UCSD-AML1 (cell line): ENCODE measurements around the gene CPEB3.
A peak's percentile ranks its signal among the peaks of the same experiment; 100 is the strongest.
"Not testable (repeated sequence)": the region's sequence is repeated elsewhere in the genome, so short reads cannot be mapped to it uniquely, and the experiment has no call there.

Source experiments
- DNase-seq: peaks from one replicate; lab custom pipeline; 2025; ENCODE audit not compliant: unreplicated experiment; lab: John Stamatoyannopoulos, UW

The CPEB3 gene

DNA sequence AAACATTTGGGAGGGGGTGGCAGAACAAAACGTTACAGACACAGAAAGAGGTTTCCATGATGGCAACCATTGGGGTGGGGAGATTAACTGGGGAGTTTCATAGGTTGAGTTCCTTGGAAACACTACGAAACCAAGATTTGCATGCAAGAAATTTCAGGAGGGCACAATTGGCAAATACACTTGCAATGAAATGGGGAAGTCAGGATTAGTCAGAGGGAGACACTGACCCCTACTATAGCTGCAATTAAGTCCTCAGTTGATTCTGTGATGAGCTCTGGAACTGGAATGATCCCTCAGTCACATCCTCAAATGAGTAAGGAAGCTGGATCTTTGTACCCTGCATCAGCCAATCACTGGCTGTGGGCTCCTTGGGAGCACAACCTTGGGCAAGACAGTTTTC is 22.1 kb downstream of the CPEB3 start:
- DNase-seq = no peak

DNA sequence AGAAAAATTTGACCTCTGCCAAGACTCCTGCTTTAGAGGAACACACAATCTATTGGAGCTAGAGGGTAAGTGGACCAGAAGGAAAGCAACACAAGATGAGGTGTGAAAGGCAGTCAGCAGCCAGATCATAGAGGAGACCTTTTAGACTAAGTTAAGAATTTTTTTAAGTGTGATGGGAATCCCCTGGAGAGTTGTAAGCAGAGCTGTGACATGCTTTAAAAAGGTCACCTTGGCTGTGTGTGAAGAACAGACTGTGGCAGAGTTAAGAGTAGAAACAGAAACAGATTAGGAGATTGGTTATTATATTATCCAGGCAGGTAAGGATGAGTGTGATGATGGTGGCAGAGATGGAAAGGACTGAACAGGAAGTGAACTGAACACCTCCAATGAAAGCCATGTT is 23.5 kb downstream of the CPEB3 start:
- DNase-seq = no peak

DNA sequence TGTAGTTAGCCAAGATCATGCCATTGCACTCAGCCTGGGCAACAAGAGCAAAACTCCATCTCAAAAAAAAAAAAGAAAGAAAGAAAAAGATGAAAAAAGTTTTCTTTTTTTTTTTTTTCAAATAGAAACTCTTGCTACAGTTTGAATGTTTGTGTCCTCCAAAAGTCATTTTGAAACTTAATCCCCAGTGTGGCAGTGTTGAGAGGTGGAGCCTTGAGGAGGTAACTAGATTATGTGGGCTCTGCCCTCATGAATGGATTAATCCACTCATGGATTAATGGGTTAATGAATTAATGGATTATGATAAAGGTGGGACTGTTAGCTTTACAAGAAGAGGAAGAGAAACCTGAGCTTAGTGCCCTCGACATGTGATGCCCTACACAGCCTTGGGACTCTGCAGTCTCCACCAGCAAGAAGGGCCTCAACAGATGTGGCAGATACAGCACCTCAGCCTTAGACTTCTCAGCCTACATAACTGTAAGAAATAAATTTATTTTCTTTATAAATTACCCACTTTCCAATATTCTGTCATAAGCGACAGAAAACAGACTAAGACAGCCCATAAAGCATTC is 25.1 kb downstream of the CPEB3 start:
- no peak for DNase-seq

DNA sequence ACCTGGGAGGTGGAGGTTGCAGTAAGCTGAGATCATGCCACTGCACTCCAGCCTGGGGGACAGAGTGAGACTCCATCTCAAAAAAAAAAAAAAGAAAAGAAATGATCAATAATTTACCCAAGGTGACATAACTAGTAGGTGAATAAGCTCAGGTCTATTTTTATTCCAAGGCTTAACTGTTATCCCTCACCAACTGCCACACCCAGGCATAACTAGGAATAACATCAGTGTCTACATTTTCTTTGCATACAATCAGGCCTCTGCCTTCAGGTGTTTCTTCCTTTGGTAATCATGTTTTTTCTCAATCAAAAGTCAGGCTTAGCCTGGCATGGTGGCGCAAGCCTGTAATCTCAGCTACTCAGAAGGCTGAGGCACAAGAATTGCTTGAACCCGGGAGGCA is 26.6 kb downstream of the CPEB3 start:
- no peak for DNase-seq

DNA sequence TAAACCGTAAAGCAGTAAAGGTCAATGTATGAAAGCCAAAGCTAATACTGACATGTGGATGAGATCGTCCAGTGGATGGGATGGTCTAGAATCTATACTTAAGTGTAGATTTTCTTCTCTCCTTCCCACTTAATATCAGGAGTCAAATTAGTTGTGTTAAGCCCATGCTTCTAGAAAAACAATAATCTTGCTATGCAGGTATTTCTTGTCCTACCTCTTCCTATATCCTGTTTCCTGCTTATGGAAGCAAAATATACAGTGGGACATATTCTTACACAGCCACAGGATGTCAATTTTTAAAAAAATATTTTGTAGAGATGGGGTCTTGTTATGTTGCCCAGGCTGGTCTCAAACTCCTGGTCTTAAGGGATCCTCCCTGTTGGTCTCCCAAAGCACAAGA is 27.5 kb downstream of the CPEB3 start:
- no peak for DNase-seq

DNA sequence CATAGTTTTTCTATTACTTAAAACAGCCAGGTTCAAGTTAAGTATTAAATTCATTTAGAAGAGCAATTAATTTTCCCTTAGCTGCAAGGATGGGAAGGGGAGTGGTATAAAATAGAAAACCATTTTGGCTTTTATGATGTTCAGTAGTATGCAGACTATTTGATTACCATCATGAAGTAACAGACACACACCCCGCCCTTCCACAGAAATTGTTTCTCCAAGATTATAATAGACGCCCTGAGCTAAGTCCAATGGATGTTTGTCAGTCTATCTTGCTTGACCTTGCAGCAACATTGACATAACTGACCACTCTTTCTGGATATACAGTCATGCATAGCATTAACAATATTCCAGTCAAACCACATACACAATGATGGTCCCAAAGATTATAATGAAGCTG is 42.3 kb downstream of the CPEB3 start:
- DNase-seq = no peak

DNA sequence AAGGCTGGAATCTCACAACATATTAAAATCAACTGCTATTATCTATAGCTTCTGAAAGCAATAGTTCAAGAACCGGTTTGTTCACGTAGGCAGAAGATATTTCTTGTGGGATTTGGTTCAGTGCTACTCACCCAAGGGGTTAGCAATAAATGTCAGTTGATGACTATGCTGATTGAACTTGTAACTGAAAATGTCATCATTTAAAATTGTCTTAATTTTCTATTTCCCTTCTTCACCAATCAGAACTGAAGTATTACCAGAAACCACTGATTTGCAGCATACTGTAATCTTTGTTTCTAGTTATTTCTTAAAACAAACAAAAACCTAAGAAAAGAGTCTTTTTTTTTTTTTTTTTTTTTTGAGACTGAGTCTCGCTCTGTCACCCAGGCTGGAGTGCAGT is 46.1 kb downstream of the CPEB3 start:
- no peak for DNase-seq

DNA sequence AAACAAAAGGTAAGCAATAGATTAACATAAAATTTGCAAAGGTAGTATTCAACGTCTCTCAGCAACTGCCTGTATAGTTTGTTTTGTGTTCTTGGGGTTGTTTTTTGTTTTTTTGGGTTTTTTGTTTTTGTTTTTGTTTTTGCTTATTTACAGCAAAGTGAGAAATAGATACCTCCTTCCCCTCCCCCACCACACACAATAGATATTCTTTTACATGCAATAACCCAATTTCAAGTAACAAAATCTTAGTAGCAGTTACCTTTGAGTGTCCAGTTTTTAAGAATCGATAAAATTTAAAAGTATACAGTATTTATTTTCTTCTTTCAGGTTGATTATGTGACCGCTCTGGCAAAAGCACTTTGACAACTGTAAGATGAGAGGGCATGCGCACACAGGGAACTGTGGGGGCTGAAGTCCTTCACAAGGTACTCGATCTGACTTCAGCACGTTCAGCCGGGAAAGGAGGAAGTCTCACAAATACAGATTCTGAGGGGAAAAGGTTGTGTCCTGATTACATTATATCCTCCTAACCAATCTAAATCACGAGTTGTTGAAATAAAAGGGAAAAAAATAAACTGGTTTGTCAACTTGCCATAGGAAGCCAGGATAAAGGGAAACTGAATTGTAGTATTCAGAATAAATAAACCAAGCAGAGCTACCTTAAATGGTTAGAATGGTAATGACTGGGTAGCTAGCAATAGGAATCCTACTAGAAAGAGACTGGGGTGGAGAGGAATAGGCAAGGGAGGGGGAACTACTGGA is 47.8 kb downstream of the CPEB3 start:
- peak; percentile 24 for DNase-seq

DNA sequence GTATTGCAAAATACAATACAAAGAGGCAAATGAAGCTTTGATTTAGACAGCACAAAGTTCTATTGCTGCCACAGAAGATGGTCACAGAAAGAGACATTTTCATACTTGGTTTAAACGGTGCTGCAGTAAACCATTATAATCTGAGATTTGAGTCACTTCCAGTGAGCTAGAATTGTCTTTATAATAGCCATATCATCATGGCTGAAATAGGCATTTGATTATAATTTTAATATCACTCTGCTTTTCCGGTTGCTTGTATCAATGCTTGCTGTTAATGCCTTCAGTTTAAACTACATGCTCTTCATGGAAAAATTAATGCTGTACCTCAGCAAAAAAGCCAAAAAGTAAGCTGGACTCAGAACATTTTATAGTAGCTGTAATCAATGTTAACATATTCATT is 48.5 kb downstream of the CPEB3 start:
- DNase-seq = no peak

DNA sequence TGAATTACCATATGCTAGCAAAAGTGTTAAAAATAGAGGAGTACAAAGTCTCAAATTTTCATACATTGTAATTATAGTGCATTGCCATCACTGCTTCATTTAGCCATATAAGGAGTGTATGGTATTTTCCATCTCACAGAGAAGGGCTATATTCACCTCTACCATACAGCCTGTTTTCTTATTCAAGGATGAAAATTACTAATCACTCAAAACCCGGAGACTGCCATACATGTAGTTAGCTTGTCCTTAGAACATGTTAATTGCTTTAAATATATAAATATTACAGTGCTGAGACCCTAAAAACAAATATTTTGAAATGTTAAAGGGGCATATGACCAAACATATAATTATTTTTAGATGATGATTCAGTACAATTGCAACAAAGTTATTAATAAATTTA is 49.4 kb downstream of the CPEB3 start:
- DNase-seq = no peak

DNA sequence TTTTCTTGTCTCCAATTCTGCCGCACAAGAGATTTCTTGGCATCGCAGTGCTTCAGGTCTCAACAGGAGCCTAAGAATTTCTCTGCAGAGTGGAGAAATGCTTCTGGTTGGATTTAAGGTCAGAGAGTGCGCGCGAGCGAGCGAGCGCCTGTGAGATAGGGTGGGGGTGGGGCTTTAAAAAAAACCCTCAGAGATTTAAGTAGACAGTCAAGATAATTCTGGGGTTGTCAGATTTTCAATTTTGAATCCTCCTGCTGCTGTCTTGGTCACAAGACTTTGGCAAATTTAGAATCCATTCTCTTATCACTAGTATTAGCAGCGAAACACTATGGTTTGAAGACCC is 49.7 kb downstream of the CPEB3 start:
- no peak for DNase-seq

DNA sequence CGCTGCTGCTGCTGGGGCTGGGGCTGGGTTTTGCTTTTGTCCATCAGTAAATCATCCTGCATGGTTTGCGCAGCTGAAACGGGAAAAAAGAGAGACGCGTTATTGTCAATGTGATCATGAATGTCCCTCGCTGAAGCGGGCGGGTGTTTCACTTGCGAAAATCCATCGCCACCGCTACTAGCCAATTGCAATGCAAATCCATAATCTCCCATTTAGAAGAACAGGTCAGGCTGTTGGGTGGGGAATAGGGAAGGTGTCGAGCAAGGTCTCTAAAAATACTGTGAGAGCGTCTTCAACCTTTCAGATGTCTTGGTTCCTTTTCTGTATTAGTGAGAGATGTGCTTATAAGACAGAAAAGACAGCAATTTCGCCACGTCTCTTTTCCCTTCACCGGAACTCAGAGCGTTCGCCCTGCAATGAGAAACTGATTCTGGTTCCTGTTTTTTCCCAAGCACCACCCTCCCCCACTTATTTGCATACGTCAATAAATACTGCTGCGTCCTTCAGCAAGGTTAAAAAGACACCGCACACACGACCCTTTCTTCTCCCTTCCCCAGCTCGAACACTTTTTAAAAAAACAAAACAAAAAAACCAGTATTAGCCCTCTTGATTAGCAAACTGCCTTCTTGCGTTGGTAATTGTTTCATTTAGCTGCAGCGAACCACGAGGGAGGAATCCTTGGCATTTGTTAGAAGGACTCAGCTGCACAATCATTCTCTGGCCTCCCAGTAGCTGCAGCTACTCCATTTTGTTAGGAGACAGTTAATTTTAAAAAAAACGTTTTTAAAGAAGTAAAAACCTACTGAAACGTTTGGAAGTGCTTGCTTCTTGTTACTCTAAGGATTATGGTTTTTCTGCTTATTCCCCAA is 50.4 kb downstream of the CPEB3 start:
- no peak for DNase-seq

DNA sequence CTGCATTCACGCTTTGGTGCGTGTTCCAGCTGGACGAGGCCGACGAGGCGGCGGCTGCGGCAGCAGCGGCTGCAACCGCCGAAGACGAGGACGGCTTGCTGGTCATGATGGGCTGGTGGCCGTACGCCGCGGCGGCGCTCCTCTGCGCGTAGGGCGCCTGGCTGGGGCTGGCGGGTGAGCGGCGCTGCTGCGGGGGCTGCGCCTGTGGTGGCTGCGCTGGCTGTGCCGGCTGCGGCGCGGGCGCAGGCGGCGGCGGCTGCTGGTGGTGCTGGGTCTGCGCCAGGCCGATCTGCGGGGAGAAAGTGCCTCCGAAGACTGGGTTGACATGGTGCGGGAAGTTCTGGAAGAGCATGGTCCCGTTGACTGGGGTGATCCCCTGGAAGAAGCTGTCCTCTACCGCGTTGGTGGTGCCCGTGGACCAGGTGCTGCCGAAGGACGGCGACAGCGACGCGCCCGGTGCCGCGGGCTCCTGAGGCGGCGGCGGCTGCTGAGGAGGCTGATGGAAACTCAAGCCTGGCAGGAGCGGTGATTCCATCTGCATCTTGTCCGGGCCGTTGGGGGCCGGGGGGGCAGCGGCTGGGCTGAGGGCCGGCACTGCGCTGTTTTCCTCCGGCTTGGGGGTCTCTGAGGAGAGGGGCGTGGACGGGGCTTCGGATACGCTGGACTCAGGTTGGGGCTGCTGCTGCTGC is 51.1 kb downstream of the CPEB3 start:
- no peak for DNase-seq

DNA sequence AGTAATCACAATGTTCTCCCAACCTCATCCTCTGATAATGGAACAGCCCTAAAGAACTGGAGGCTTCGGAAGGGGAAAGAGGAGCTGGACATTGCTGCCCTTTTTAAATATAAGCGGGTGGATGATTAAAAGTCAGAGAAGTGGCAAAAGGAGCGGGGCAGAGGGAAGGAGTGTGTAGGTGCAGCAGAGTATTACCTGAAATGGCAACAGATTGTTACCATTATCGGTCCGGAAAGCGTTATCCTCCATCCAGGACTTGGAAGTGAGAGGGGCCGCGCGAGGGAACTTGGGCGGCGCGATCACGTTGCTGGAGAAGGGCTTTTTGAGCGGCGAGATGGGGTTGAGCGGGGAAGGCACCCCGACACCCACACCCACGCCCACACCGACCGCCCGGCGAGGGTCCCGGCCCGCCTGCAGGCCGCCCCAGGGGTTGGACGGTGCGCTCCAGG is 51.7 kb downstream of the CPEB3 start:
- DNase-seq = no peak

DNA sequence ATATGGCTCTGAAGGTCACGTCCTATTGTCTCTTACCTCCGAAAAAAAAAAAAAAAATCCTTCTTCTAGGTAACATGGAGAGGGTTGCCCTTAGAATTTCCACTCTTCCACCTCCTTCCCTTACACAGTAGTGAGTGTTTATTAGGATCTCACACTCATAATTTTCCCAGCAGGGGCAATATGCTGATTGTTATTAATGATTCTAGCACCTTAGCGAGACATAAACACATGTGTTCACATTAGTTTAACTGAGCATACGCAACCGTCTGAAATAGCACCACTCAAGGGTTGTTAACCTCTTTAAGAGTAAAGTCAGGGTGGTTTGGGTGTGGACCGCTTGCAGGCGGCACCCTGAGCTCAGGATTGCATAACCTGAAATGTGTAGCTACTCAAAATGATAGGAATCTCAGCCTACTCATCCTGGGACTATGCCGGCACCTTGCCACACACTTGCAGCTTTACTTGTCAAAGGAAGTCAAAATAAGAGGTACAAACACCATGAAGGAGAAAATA is 52.2 kb downstream of the CPEB3 start:
- no peak for DNase-seq

DNA sequence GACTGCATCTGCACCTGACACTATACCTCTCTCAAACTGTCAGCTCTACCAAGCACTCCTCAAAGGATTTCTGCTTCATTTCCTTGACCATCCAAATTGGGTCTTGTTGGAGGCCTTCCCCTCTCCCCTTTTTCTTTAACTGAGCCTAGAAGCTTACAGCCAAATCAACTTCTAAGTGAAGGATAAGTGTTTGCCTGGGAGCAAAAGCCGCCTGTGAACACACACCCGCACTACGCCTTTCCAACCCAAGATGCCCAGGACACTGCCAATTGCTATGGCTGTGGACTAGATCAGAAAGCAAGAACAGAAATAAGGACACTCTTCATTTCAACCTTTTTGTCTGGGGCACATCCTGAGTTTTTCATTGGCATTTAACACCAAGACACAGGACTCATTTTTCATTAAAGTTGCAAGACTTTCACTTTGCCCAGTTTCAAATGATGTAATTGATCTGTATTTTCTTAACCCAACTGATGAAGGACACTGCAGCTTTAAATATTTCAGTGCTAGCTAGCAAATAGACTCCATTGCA is 52.8 kb downstream of the CPEB3 start:
- no peak for DNase-seq

DNA sequence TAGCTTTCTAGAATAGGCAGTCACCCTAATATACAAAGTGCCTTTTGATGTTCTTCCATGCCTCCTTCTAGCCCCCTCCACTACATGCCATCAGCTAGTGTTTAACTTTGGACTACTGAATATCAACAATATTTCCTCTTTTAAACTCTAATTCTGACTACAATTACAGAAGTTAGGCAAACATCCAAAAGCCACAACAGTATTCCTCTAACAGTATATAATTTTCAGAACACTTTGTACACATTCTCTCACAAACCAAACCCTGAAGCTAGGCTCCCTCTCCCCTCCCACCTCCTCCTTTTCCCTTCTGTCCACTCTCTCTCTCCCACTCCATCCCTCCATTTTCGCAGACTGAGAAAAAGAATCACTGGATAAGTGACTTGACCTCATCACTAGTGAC is 59.7 kb downstream of the CPEB3 start:
- DNase-seq = no peak

DNA sequence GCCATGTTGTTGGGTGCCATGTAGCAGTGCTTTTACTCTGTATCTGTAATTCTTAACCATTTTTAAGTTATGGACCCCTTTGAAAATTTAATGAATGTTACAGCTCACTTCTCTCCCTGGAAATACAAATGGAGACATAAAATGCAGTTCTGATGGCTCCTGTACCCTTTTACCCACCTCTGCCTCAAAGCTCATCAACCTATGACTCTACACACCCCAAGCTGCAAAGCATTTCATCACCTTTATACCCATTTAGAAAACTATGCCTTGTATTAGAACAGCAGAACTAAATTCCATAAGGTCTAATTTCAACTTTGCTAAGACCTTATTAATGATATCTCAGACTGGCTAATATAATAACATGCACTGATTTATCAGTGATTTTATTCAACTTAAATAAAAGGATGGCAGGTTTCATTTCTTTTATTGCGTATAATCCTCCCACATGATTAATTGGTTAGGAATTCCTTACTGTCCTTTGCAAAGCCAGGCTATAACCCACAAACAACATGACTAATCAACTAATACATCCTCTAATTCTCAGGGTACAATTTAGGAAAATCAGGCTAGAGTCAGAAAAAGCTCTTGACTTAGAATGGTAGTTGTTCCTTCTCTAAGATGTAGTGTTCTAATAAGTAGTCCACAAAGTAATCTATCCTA is 68.1 kb downstream of the CPEB3 start:
- DNase-seq = no peak

DNA sequence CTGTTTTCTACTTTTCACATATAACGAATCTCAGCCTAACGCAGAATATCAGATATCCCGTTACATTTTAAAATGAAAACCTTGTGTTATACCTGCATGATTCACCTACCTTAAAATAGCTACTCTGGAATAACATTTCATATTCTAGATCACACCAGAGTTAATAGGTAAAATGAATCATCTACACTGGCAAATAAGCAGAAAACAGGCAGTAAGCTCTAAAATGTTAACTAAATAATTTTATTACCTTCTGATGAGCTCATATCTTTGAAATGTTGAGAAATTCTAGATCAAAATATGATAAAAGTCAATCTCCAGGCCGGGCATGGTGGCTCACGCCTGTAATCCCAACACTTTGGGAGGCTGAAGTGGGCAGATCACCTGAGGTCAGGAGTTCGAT is 71.3 kb downstream of the CPEB3 start:
- no peak for DNase-seq

DNA sequence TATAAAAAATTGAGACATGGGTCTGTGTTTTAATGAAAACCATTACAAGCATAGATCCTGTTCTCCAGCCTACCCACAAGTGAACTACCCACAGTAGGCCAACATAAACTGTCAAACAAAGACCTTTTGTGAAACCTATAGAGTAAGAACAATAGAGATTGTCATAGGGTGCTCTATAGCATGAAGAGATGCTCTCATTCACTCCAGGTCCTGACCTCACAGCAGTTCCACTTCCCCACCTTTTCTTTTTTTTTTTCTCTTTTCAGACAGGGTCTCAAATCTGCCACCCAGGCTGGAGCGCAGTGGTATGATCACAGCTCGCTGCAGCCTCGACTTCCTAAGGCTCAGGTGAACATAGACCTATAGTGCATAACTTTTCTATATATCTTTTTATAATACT is 72.3 kb downstream of the CPEB3 start:
- no peak for DNase-seq

DNA sequence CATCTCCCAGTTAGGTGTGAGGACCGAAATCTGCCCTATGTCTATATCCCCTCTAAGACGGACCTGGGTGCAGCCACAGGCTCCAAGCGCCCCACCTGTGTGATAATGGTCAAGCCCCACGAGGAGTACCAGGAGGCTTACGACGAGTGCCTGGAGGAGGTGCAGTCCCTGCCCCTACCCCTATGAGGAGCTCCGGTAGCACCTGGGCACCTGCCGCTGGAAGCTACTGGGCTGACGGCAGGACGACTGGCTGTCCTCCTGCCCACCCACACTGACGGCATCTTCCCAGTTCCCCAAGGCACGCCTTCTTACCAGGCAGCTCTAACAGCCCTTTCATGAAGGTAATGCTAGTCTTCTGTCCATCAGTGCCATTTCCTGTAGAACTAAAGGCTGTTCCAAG is 74.3 kb downstream of the CPEB3 start:
- DNase-seq = not testable (repeated sequence)
